Measurements from ENCODE around the gene CLHC1. TPM values are rescaled to one million over a fixed set of nuclear protein-coding genes. Genes with fewer than 3 reads are reported as not detected.
A peak's percentile ranks its signal among the peaks of the same experiment; 100 is the strongest.
"Not testable (repeated sequence)": the region's sequence is repeated elsewhere in the genome, so short reads cannot be mapped to it uniquely, and the experiment has no call there.

CLHC1 gene
- total and polyA plus RNA-seq, 2 donors (not counting 1 experiment from before 2014, with no cell fraction given), result 6.5 to 11.9 TPM

DNA sequence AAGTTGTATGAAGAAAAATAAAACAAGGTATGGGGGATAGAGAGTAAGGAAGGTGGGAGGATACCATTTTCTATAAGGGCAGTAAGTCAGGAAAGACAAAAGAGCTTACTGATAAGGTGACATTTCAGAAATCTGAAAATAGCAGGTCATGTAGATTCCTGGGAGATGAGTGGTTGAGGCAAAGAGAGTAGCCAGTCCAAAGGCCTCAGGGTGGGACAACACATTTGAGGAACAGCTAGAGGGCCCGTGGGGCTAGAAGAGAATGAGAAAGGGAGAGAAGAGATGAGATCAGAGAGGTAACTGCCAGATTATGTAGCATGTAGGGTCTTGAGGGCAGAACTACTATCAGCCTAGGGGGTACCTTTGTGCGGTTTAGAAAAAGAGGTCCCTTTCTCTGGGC lies 2.9 kb downstream of the CLHC1 start:
- Histone ChIP-seq H3K9ac (ENCODE audit: insufficient read depth, low read length) (no peak overlapping the region), H3K27ac (ENCODE audit: insufficient read depth, low read length) (no peak overlapping the region), H3K36me3 (ENCODE audit: control insufficient read depth, insufficient read depth, low read length) (peaks cover under 1% of the 10 kb centered on the region), H3K79me2 (ENCODE audit: control insufficient read depth, insufficient read depth, low read length) (peaks cover 32% of the 10 kb centered on the region), H3K4me1 (ENCODE audit: control insufficient read depth, extremely low read depth, insufficient read depth, low read length) (peaks cover 5% of the 10 kb centered on the region), H3K9me3 (ENCODE audit: control insufficient read depth, insufficient read depth, low read depth, low read length) (no peaks in the 10 kb centered on the region), H4K20me1 (ENCODE audit: control insufficient read depth, extremely low read depth, insufficient read depth, low read length) (no peaks in the 10 kb centered on the region), H3K27me3 (ENCODE audit: control insufficient read depth, insufficient read depth, low read length) (no peaks in the 10 kb centered on the region), H2AFZ (ENCODE audit: low read length) (no peak overlapping the region), H3K4me3 (replicated peaks in 1 of 4; ENCODE audit: control extremely low read depth in 1 of 4, insufficient read depth in 1 of 4, low read depth in 3 of 4, low read length in 4 of 4) (no peak overlapping the region), H3K4me2 (ENCODE audit: extremely low read depth, insufficient read depth, low read length) (no peak overlapping the region)
- peak in 1 of 2 donors; percentile 19 for DNase-seq (ENCODE audit: low read depth in 2 of 2)
- TF ChIP-seq EZH2 (IDR thresholded peaks at IDR 0.05; ENCODE audit: low read length, missing control alignments), result no peak
- TF ChIP-seq, protein P1, sequence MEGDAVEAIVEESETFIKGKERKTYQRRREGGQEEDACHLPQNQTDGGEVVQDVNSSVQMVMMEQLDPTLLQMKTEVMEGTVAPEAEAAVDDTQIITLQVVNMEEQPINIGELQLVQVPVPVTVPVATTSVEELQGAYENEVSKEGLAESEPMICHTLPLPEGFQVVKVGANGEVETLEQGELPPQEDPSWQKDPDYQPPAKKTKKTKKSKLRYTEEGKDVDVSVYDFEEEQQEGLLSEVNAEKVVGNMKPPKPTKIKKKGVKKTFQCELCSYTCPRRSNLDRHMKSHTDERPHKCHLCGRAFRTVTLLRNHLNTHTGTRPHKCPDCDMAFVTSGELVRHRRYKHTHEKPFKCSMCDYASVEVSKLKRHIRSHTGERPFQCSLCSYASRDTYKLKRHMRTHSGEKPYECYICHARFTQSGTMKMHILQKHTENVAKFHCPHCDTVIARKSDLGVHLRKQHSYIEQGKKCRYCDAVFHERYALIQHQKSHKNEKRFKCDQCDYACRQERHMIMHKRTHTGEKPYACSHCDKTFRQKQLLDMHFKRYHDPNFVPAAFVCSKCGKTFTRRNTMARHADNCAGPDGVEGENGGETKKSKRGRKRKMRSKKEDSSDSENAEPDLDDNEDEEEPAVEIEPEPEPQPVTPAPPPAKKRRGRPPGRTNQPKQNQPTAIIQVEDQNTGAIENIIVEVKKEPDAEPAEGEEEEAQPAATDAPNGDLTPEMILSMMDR (conservative IDR thresholded peaks at IDR 0.05 in 1 of 2, IDR thresholded peaks at IDR 0.05 in 1 of 2; ENCODE audit: low read depth in 1 of 2, low read length in 2 of 2), result no peak

DNA sequence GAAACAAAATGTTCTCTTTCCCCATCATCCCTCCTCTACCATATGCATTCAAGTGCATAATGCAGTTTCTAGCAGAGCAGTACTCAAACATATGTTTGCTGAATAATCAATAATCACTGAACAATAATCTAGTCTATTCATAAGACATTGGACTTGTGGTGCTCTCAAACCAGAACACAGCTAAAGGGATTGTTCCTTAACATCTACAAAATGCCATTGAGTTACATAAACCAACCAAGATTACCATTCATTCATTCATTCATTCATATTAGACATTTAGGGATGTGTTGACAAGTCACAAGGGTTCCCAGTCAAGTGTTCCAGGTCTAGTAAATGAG lies 3.9 kb downstream of the CLHC1 start:
- Histone ChIP-seq H3K36me3 (ENCODE audit: control insufficient read depth, insufficient read depth, low read length) (no peaks in the 10 kb centered on the region), H3K4me3 (replicated peaks in 1 of 4; ENCODE audit: control extremely low read depth in 1 of 4, insufficient read depth in 1 of 4, low read depth in 3 of 4, low read length in 4 of 4) (no peak overlapping the region), H3K79me2 (ENCODE audit: control insufficient read depth, insufficient read depth, low read length) (peaks cover 23% of the 10 kb centered on the region), H3K4me1 (ENCODE audit: control insufficient read depth, extremely low read depth, insufficient read depth, low read length) (no peaks in the 10 kb centered on the region), H3K9ac (ENCODE audit: insufficient read depth, low read length) (no peak overlapping the region), H2AFZ (ENCODE audit: low read length) (no peak overlapping the region), H4K20me1 (ENCODE audit: control insufficient read depth, extremely low read depth, insufficient read depth, low read length) (no peaks in the 10 kb centered on the region), H3K27me3 (ENCODE audit: control insufficient read depth, insufficient read depth, low read length) (no peaks in the 10 kb centered on the region), H3K9me3 (ENCODE audit: control insufficient read depth, insufficient read depth, low read depth, low read length) (no peaks in the 10 kb centered on the region), H3K4me2 (ENCODE audit: extremely low read depth, insufficient read depth, low read length) (no peak overlapping the region), H3K27ac (ENCODE audit: insufficient read depth, low read length) (no peak overlapping the region)
- TF ChIP-seq, protein P1 (conservative IDR thresholded peaks at IDR 0.05 in 1 of 2, IDR thresholded peaks at IDR 0.05 in 1 of 2; ENCODE audit: low read depth in 1 of 2, low read length in 2 of 2), result no peak
- TF ChIP-seq EZH2 (IDR thresholded peaks at IDR 0.05; ENCODE audit: low read length, missing control alignments), result no peak
- DNase-seq (ENCODE audit: low read depth in 2 of 2), result no peak

DNA sequence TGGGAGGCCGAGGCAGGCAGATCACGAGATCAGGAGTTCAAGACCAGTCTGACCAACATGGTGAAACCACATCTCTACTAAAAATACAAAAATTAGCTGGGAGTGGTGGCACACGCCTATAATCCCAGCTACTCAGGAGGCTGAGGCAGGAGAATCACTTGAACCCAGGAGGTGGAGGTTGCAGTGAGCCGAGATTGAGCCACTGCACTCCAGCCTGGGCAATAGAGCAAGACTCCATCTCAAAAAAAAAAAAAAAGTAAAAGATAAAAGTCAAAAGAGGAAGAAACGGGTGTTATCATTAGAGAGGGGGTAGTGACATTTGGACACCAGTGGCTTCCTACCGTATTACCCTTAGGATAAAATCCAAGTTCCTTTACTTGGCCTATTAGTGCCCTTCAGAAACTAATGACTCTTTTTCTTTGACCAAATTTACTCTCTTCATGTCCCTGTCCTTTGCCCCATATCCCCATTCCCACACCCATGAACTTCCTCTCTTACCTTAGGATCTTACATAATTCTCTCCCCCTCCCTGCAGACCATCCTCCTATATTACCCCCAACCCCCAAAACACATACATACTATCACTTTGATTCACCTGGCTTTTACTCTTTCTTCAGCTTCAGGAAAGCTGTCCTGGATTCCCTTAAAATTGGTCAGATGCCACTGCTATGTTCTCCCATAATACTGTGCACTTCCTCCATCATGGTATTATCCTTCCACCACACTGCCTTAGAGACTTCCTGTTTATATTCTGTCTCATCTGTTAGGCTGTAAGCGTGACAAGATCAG lies 4.5 kb downstream of the CLHC1 start:
- not testable (repeated sequence) for H2AFZ ChIP-seq (ENCODE audit: low read length); H3K4me2 ChIP-seq (ENCODE audit: extremely low read depth, insufficient read depth, low read length)
- peak in 1 of 2 donors; percentile 43 for DNase-seq (ENCODE audit: low read depth in 2 of 2)

More for the DNA sequence above, 4.5 kb downstream of the CLHC1 start:
- H4K20me1 ChIP-seq (ENCODE audit: control insufficient read depth, extremely low read depth, insufficient read depth, low read length); H3K9ac ChIP-seq (ENCODE audit: insufficient read depth, low read length); H3K27me3 ChIP-seq (ENCODE audit: control insufficient read depth, insufficient read depth, low read length); H3K36me3 ChIP-seq (ENCODE audit: control insufficient read depth, insufficient read depth, low read length); H3K4me3 ChIP-seq (replicated peaks in 1 of 4; ENCODE audit: control extremely low read depth in 1 of 4, insufficient read depth in 1 of 4, low read depth in 3 of 4, low read length in 4 of 4); H3K9me3 ChIP-seq (ENCODE audit: control insufficient read depth, insufficient read depth, low read depth, low read length); H3K27ac ChIP-seq (ENCODE audit: insufficient read depth, low read length); H3K4me1 ChIP-seq (ENCODE audit: control insufficient read depth, extremely low read depth, insufficient read depth, low read length): not testable (repeated sequence)
- H3K79me2 ChIP-seq (ENCODE audit: control insufficient read depth, insufficient read depth, low read length), result peaks cover 18% of the 10 kb centered on the region

Measured in fibroblast of lung (primary cell).